A673 (cell line): ENCODE data around the gene ARHGEF19. TPM values are rescaled to one million over a fixed set of nuclear protein-coding genes. Genes with fewer than 3 reads are reported as not detected.
A peak's percentile ranks its signal among the peaks of the same experiment; 100 is the strongest.
"Not testable (repeated sequence)": the region's sequence is repeated elsewhere in the genome, so short reads cannot be mapped to it uniquely, and the experiment has no call there.

Source experiments
- BruUV-seq: library from RNA; stranded (reverse); fragments of 400-500 nt; replicated peaks from 2 replicates; lab custom pipeline; 2021; lab: Mats Ljungman, UMichigan
- CTCF ChIA-PET: fragments of 300-600 bp; sonication (Branson Sonifier 250); formaldehyde crosslinking; loops from one replicate; lab custom pipeline; 2022; ENCODE audit warnings: antibody characterized with exemption; lab: Charles Lee
- POLR2A ChIA-PET: fragments of 300-600 bp; sonication (Branson Sonifier 250); formaldehyde crosslinking; loops from one replicate; lab custom pipeline; 2022; ENCODE audit warnings: antibody characterized with exemption; ENCODE audit not compliant: low non-redundant PET; lab: Charles Lee
- DNase-seq: peaks from one replicate; pipeline ENCODE4 v3.0.0-alpha.2; 2015; ENCODE audit warnings: low spot score
- H3K27ac ChIP-seq: fragments of 200-600 bp; sonication (generic); 2 replicates; pipeline ENCODE4 v1.5.1; 2016; ENCODE audit warnings: mixed run types, low read depth, mild to moderate bottlenecking, mixed read lengths, antibody characterized with exemption, low read length; ENCODE audit not compliant: poor library complexity, severe bottlenecking
- H3K27me3 ChIP-seq: fragments of 200-600 bp; sonication (generic); replicated peaks from 2 replicates; pipeline ENCODE4 v1.6.1; 2017; ENCODE audit warnings: mixed run types, low read depth, mild to moderate bottlenecking, mixed read lengths, antibody characterized with exemption, low read length; ENCODE audit not compliant: insufficient read depth, poor library complexity
- H3K36me3 ChIP-seq: fragments of 200-600 bp; sonication (generic); 2 replicates; pipeline ENCODE4 v1.6.1; 2016; ENCODE audit warnings: mixed run types, mild to moderate bottlenecking, mixed read lengths, antibody characterized with exemption, low read length; ENCODE audit not compliant: insufficient read depth, poor library complexity, severe bottlenecking
- H3K4me1 ChIP-seq: fragments of 200-600 bp; sonication (generic); 2 replicates; pipeline ENCODE4 v1.6.1; 2017; ENCODE audit warnings: mixed run types, mild to moderate bottlenecking, mixed read lengths, antibody characterized with exemption, low read length; ENCODE audit not compliant: insufficient read depth, poor library complexity, severe bottlenecking
- H3K4me3 ChIP-seq: fragments of 200-600 bp; sonication (generic); 2 replicates; pipeline ENCODE4 v1.5.1; 2016; ENCODE audit warnings: low read depth, mixed run types, mild to moderate bottlenecking, mixed read lengths, low read length; ENCODE audit not compliant: poor library complexity, severe bottlenecking
- H3K9me3 ChIP-seq: fragments of 200-600 bp; sonication (generic); 2 replicates; pipeline ENCODE4 v1.6.1; 2016; ENCODE audit warnings: mixed run types, low read depth, mild to moderate bottlenecking, mixed read lengths, antibody characterized with exemption, low read length; ENCODE audit not compliant: poor library complexity, severe bottlenecking
- EZH2 ChIP-seq: fragments of 200-600 bp; sonication (generic); IDR thresholded peaks from 2 replicates; pipeline ENCODE4 v1.6.1; 2017; ENCODE audit warnings: borderline replicate concordance, low read depth, mild to moderate bottlenecking, mixed read lengths, antibody characterized with exemption, low read length; ENCODE audit not compliant: poor library complexity, severe bottlenecking
- intact Hi-C: fragments of 100-400 bp; cut with micrococcal nuclease; formaldehyde crosslinking; loops from one replicate; pipeline ENCODE4 v1.10.0; 2022; ENCODE audit not compliant: unreplicated experiment
- total RNA-seq: library from RNA; stranded (reverse); gene quantifications from 2 replicates; pipeline ENCODE4 v1.2.3, GENCODE V29; 2021
- TF ChIP-seq, protein P1 (sequence below): fragments of 300-800, 200-600 bp; sonication (generic); conservative IDR thresholded peaks from 2 replicates; pipeline ENCODE4 v1.5.1; 2017; ENCODE audit warnings: low read depth, mild to moderate bottlenecking, antibody characterized with exemption, low read length, moderate library complexity, mixed read lengths

The ARHGEF19 gene
- total RNA-seq, 1 experiment from 2014 or later = 5.2 TPM

DNA sequence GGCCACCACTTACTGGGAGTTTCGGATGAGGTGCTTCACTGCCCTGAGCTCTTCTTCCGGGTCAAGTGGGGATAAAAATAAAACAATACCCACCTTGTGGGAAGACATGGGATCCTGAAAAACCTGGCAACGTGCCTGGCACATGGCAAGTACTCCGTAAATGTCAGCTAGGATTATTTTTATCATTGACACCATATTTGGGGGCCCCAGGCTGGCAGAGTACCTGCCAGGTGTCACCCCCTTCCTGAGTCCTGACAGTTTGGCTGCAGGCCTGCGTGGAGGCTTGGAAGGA, 47.4 kb downstream of the ARHGEF19 start:
- Histone ChIP-seq H3K9me3 (no peaks in the 10 kb centered on the region), H3K27me3 (no peaks in the 10 kb centered on the region), H3K4me1 (peaks cover 28% of the 10 kb centered on the region), H3K27ac (peak overlapping the region; percentile 15), H3K36me3 (no peaks in the 10 kb centered on the region), H3K4me3 (no peak overlapping the region)
- intact Hi-C loops = no loop called here
- CTCF ChIA-PET = no interaction called here
- DNase-seq = no peak
- no peak for TF ChIP-seq EZH2
- TF ChIP-seq, protein P1, sequence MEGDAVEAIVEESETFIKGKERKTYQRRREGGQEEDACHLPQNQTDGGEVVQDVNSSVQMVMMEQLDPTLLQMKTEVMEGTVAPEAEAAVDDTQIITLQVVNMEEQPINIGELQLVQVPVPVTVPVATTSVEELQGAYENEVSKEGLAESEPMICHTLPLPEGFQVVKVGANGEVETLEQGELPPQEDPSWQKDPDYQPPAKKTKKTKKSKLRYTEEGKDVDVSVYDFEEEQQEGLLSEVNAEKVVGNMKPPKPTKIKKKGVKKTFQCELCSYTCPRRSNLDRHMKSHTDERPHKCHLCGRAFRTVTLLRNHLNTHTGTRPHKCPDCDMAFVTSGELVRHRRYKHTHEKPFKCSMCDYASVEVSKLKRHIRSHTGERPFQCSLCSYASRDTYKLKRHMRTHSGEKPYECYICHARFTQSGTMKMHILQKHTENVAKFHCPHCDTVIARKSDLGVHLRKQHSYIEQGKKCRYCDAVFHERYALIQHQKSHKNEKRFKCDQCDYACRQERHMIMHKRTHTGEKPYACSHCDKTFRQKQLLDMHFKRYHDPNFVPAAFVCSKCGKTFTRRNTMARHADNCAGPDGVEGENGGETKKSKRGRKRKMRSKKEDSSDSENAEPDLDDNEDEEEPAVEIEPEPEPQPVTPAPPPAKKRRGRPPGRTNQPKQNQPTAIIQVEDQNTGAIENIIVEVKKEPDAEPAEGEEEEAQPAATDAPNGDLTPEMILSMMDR = no peak
- POLR2A ChIA-PET = no interaction called here
- BruUV-seq = no TSS peak

DNA sequence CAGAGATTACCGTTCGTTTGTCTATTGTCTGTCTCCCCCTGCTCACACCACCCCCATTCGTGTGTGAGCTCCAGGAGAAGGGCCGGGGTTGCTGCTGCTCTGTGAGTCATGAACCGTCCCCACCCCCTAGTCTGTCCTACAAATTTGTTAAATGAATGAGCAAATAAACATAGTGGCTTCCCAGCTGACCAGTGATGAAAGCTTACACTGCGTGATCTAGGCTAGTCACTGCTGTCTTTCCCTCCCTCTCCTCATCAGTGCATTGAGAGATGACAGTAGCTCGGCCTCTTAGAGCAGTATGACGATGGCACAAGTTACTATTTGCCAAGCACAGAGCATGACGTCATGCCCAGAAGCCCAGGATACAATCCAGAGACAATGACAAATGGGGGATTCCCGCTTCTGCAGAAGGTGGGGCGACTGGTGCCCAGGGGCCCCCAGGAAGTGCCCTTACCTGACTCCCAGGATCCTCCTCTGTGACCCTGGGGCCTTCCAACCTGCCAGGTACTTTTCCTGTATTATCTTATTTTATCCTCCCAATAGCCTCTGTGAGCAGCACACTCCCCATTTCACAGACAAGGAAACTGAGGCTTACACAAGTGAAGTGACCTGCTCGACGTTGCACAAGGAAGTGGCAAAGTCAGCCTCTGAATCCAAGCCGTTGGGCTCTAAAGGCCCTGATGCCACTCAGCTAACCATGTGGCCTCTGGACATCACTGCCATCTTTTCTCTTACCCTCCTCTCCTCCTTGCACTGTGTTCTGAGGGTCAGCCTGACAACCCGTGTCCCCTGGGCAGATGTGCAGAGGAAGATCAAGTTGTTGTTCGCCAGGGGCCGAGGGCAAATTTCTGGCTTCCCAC, 48.0 kb downstream of the ARHGEF19 start:
- DNase-seq = peak; percentile 74
- CTCF ChIA-PET = interaction anchor here (0.5 kb wide), 1 partner anchor 66 kb away, joined by 5 read pairs; no protein-coding TSS in a partner anchor
- H3K27ac ChIP-seq = peak overlapping the region; percentile 38
- intact Hi-C loops = no loop called here
- BruUV-seq = no TSS peak
- peaks cover 28% of the 10 kb centered on the region for H3K4me1 ChIP-seq
- TF ChIP-seq, protein P1 = no peak
- TF ChIP-seq EZH2 = no peak
- POLR2A ChIA-PET = interaction anchor here (0.6 kb wide), 1 partner anchor 20 kb away, joined by 9 read pairs; no protein-coding TSS in a partner anchor
- H3K4me3 ChIP-seq = no peak overlapping the region
- no peaks in the 10 kb centered on the region for H3K27me3 ChIP-seq
- no peaks in the 10 kb centered on the region for H3K36me3 ChIP-seq
- no peaks in the 10 kb centered on the region for H3K9me3 ChIP-seq

DNA sequence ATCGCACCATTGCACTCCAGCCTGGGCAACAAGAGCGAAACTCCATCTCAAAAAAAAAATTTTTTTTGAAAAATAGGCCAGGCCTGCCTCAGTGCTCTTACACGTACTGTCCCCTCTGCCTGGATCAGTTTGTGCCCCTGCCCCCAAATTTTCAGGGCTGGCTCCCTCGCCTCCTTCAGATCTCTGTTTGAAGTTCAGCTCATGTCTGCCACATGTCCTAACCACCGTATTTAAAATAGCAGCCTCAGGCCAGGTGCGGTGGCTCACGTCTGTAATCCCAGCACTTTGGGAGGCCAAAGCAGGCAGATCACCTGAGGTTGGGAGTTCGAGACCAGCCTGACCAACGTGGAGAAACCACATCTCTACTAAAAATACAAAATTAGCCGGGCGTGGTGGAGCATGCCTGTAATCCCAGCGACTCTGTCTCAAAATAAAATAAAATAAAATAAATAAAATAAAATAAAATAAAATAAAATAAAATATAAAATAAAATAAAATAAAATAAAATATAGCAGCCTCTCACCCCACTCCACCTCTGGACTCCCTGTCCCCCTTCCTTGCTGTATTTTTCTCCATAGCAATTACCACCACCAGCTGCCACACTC, 48.7 kb downstream of the ARHGEF19 start:
- POLR2A ChIA-PET = interaction anchor here (0.6 kb wide), 1 partner anchor 59 kb away, joined by 5 read pairs; no protein-coding TSS in a partner anchor
- H3K4me1 ChIP-seq = peaks cover 28% of the 10 kb centered on the region
- H3K9me3 ChIP-seq, H3K27me3 ChIP-seq, BruUV-seq, H3K36me3 ChIP-seq, H3K4me3 ChIP-seq, DNase-seq, intact Hi-C loops, CTCF ChIA-PET: not testable (repeated sequence)
- peak overlapping the region; percentile 38 for H3K27ac ChIP-seq
